GM21723 (cell line): ENCODE results near the gene SIGLEC12.
"Not testable (repeated sequence)": the region's sequence is repeated elsewhere in the genome, so short reads cannot be mapped to it uniquely, and the experiment has no call there.

Experiments
- ATAC-seq: cut with Tn5 transposase; IDR thresholded peaks from one replicate; pipeline ENCODE4 v1.9.1; 2021; ENCODE audit warnings: mild to moderate bottlenecking, moderate library complexity; ENCODE audit not compliant: unreplicated experiment

Gene SIGLEC12

GRCh38 chr19:51485960-51486660 lies 15.5 kb downstream of the SIGLEC12 start:
- ATAC-seq = no peak

- ATAC-seq = no peak
These were observed 21.0 kb downstream of the SIGLEC12 start for GRCh38 chr19:51480590-51480989.

GRCh38 chr19:51479531-51480331 lies 21.9 kb downstream of the SIGLEC12 start:
- ATAC-seq = no peak

GRCh38 chr19:51478381-51479234 lies 23.0 kb downstream of the SIGLEC12 start, which contains the start of gene CEACAM18:
TSS of gene CEACAM18 (plus strand) at chr19:51478539.
- ATAC-seq = no peak

GRCh38 chr19:51477344-51477743 lies 24.3 kb downstream of the SIGLEC12 start:
- no peak for ATAC-seq

GRCh38 chr19:51476164-51476563 lies 25.4 kb downstream of the SIGLEC12 start:
- ATAC-seq = no peak

- ATAC-seq = no peak
These were observed 28.4 kb downstream of the SIGLEC12 start for GRCh38 chr19:51473009-51473707.

- ATAC-seq = no peak
These were observed 29.0 kb downstream of the SIGLEC12 start for GRCh38 chr19:51472607-51473006.

GRCh38 chr19:51471527-51471926 lies 30.1 kb downstream of the SIGLEC12 start:
- ATAC-seq = no peak

GRCh38 chr19:51470966-51471365 lies 30.6 kb downstream of the SIGLEC12 start:
- no peak for ATAC-seq

- no peak for ATAC-seq
These were observed 32.0 kb downstream of the SIGLEC12 start for GRCh38 chr19:51469629-51470028.

- ATAC-seq = no peak
These were observed 32.4 kb downstream of the SIGLEC12 start for GRCh38 chr19:51469162-51469561.

GRCh38 chr19:51468545-51468920 lies 33.1 kb downstream of the SIGLEC12 start:
- no peak for ATAC-seq

- ATAC-seq = no peak
These were observed 33.6 kb downstream of the SIGLEC12 start for GRCh38 chr19:51467864-51468544.

GRCh38 chr19:51466723-51467122 lies 34.9 kb downstream of the SIGLEC12 start:
- ATAC-seq = no peak

- ATAC-seq = not testable (repeated sequence)
These were observed 37.5 kb downstream of the SIGLEC12 start for GRCh38 chr19:51463976-51464581.

GRCh38 chr19:51462681-51463080 lies 38.9 kb downstream of the SIGLEC12 start:
- ATAC-seq = no peak

GRCh38 chr19:51462276-51462675 lies 39.3 kb downstream of the SIGLEC12 start:
- ATAC-seq = no peak

GRCh38 chr19:51461723-51462161 lies 39.9 kb downstream of the SIGLEC12 start:
- no peak for ATAC-seq
